GM21390 (cell line): ENCODE data around the gene SLC35A3.
"Not testable (repeated sequence)": the region's sequence is repeated elsewhere in the genome, so short reads cannot be mapped to it uniquely, and the experiment has no call there.

Experiments used
- ATAC-seq: cut with Tn5 transposase; IDR thresholded peaks from one replicate; pipeline ENCODE4 v1.9.1; 2021; ENCODE audit not compliant: unreplicated experiment

The SLC35A3 gene

GRCh38 chr1:100028765-100029164 is 59.0 kb downstream of the SLC35A3 start:
- ATAC-seq: no peak

GRCh38 chr1:100034470-100034869 is 64.7 kb downstream of the SLC35A3 start:
- no peak for ATAC-seq

- ATAC-seq: no peak
Observed at GRCh38 chr1:100035214-100035613, 65.4 kb downstream of the SLC35A3 start.

- ATAC-seq: no peak
Observed at GRCh38 chr1:100036718-100037655, 67.2 kb downstream of the SLC35A3 start.

- ATAC-seq: no peak
Observed at GRCh38 chr1:100037656-100037926, 67.8 kb downstream of the SLC35A3 start.

GRCh38 chr1:100037927-100038659 is 68.3 kb downstream of the SLC35A3 start:
- peak; percentile 88 for ATAC-seq

- ATAC-seq: peak; percentile 44
Observed at GRCh38 chr1:100038660-100039287, 69.0 kb downstream of the SLC35A3 start.

- ATAC-seq: no peak
Observed at GRCh38 chr1:100039591-100039990, 69.8 kb downstream of the SLC35A3 start.

- ATAC-seq: no peak
Observed at GRCh38 chr1:100045206-100045605, 75.4 kb downstream of the SLC35A3 start.

GRCh38 chr1:100047235-100047708 is 77.5 kb downstream of the SLC35A3 start:
- not testable (repeated sequence) for ATAC-seq

- no peak for ATAC-seq
Observed at GRCh38 chr1:100050139-100050538, 80.3 kb downstream of the SLC35A3 start.

- ATAC-seq: no peak
Observed at GRCh38 chr1:100051401-100051800, 81.6 kb downstream of the SLC35A3 start.

GRCh38 chr1:100051893-100052292 is 82.1 kb downstream of the SLC35A3 start:
- no peak for ATAC-seq

- no peak for ATAC-seq
Observed at GRCh38 chr1:100053119-100053518, 83.3 kb downstream of the SLC35A3 start.

GRCh38 chr1:100053727-100054126 is 83.9 kb downstream of the SLC35A3 start:
- ATAC-seq: no peak

GRCh38 chr1:100061681-100062080 is 91.9 kb downstream of the SLC35A3 start:
- no peak for ATAC-seq

GRCh38 chr1:100065183-100065968 is 95.6 kb downstream of the SLC35A3 start:
- ATAC-seq: no peak

- no peak for ATAC-seq
Observed at GRCh38 chr1:100065969-100066227, 96.1 kb downstream of the SLC35A3 start.

GRCh38 chr1:100070201-100070939 is 100.6 kb downstream of the SLC35A3 start:
- no peak for ATAC-seq

- ATAC-seq: no peak
Observed at GRCh38 chr1:100073531-100073930, 103.7 kb downstream of the SLC35A3 start.
